NT2/D1 (cell line): ENCODE results near the gene LHFPL4.

Experiments
- DNase-seq: peaks from one replicate; pipeline ENCODE4 v3.0.0-alpha.2; 2011; ENCODE audit warnings: low read depth, low spot score
- H3K27me3 ChIP-seq: 2 replicates; pipeline ENCODE4 v1.6.0; 2011; ENCODE audit warnings: mild to moderate bottlenecking; ENCODE audit not compliant: insufficient read length, insufficient read depth
- H3K36me3 ChIP-seq: 2 replicates; pipeline ENCODE4 v1.6.1; 2011; ENCODE audit warnings: mild to moderate bottlenecking, low read length, mixed read lengths; ENCODE audit not compliant: insufficient read depth, insufficient read length
- H3K4me1 ChIP-seq: 2 replicates; pipeline ENCODE4 v1.5.1; 2011; ENCODE audit not compliant: insufficient read depth, insufficient read length
- H3K4me3 ChIP-seq: 2 replicates; pipeline ENCODE4 v1.5.1; 2011; ENCODE audit warnings: low read depth; ENCODE audit not compliant: insufficient read length
- H3K9ac ChIP-seq: 2 replicates; pipeline ENCODE4 v1.6.0; 2011; ENCODE audit warnings: low read depth; ENCODE audit not compliant: insufficient read length
- H3K9me3 ChIP-seq: 2 replicates; pipeline ENCODE4 v1.5.1; 2011; ENCODE audit warnings: mild to moderate bottlenecking, low read length; ENCODE audit not compliant: insufficient read depth
- SUZ12 ChIP-seq: IDR thresholded peaks from 2 replicates; pipeline ENCODE4 v1.6.1; 2011; ENCODE audit not compliant: insufficient read length, insufficient read depth; ENCODE audit errors: extremely low read depth
- YY1 ChIP-seq: IDR thresholded peaks from 2 replicates; pipeline ENCODE4 v1.6.1; 2011; ENCODE audit not compliant: insufficient read length, insufficient read depth
- ZNF274 ChIP-seq: IDR thresholded peaks from 2 replicates; pipeline ENCODE4 v1.6.1; 2011; ENCODE audit warnings: mild to moderate bottlenecking, low read depth, low read length

Gene LHFPL4

GRCh38 chr3:9473496-9474065, 80.0 kb downstream of the LHFPL4 start:
- Histone ChIP-seq H3K4me3 (no peak overlapping the region), H3K27me3 (no peaks in the 10 kb centered on the region), H3K36me3 (peaks cover 98% of the 10 kb centered on the region), H3K9me3 (no peaks in the 10 kb centered on the region), H3K4me1 (no peaks in the 10 kb centered on the region), H3K9ac (no peak overlapping the region)
- no peak for TF ChIP-seq ZNF274
- TF ChIP-seq SUZ12: no peak
- no peak for TF ChIP-seq YY1
- DNase-seq: no peak

GRCh38 chr3:9469986-9470385, 83.6 kb downstream of the LHFPL4 start:
- TF ChIP-seq ZNF274 (no peak), SUZ12 (no peak), YY1 (no peak)
- Histone ChIP-seq H3K9ac (no peak overlapping the region), H3K4me1 (no peaks in the 10 kb centered on the region), H3K27me3 (no peaks in the 10 kb centered on the region), H3K4me3 (no peak overlapping the region), H3K9me3 (no peaks in the 10 kb centered on the region), H3K36me3 (peaks cover 98% of the 10 kb centered on the region)
- no peak for DNase-seq

GRCh38 chr3:9468460-9468859, 85.2 kb downstream of the LHFPL4 start:
- no peak for DNase-seq
- no peaks in the 10 kb centered on the region for H3K4me1 ChIP-seq
- no peak overlapping the region for H3K9ac ChIP-seq
- TF ChIP-seq ZNF274 (no peak), SUZ12 (no peak), YY1 (no peak)
- no peaks in the 10 kb centered on the region for H3K9me3 ChIP-seq
- H3K27me3 ChIP-seq: no peaks in the 10 kb centered on the region
- no peak overlapping the region for H3K4me3 ChIP-seq
- peaks cover 98% of the 10 kb centered on the region for H3K36me3 ChIP-seq

GRCh38 chr3:9467451-9467850, 86.2 kb downstream of the LHFPL4 start:
- Histone ChIP-seq H3K27me3 (no peaks in the 10 kb centered on the region), H3K9me3 (no peaks in the 10 kb centered on the region), H3K9ac (no peak overlapping the region), H3K4me1 (no peaks in the 10 kb centered on the region), H3K36me3 (peaks cover 97% of the 10 kb centered on the region), H3K4me3 (no peak overlapping the region)
- TF ChIP-seq ZNF274 (no peak), SUZ12 (no peak), YY1 (no peak)
- no peak for DNase-seq

GRCh38 chr3:9455596-9456131, 98.0 kb downstream of the LHFPL4 start:
- no peaks in the 10 kb centered on the region for H3K9me3 ChIP-seq
- H3K36me3 ChIP-seq: peaks cover 85% of the 10 kb centered on the region
- no peak for DNase-seq
- H3K9ac ChIP-seq: no peak overlapping the region
- no peaks in the 10 kb centered on the region for H3K27me3 ChIP-seq
- no peak overlapping the region for H3K4me3 ChIP-seq
- H3K4me1 ChIP-seq: no peaks in the 10 kb centered on the region
- TF ChIP-seq YY1: no peak
- TF ChIP-seq ZNF274: no peak
- TF ChIP-seq SUZ12: no peak

GRCh38 chr3:9452417-9452816, 101.2 kb downstream of the LHFPL4 start:
- H3K9me3 ChIP-seq: no peaks in the 10 kb centered on the region
- no peaks in the 10 kb centered on the region for H3K4me1 ChIP-seq
- no peak for DNase-seq
- no peak overlapping the region for H3K9ac ChIP-seq
- no peak for TF ChIP-seq SUZ12
- TF ChIP-seq YY1: no peak
- no peak for TF ChIP-seq ZNF274
- no peaks in the 10 kb centered on the region for H3K27me3 ChIP-seq
- peaks cover 88% of the 10 kb centered on the region for H3K36me3 ChIP-seq
- H3K4me3 ChIP-seq: no peak overlapping the region

GRCh38 chr3:9450991-9451390, 102.6 kb downstream of the LHFPL4 start:
- Histone ChIP-seq H3K36me3 (peaks cover 93% of the 10 kb centered on the region), H3K27me3 (no peaks in the 10 kb centered on the region)
- TF ChIP-seq YY1 (no peak), SUZ12 (no peak), ZNF274 (no peak)

More at GRCh38 chr3:9450991-9451390, 102.6 kb downstream of the LHFPL4 start:
- no peak overlapping the region for H3K9ac ChIP-seq
- H3K9me3 ChIP-seq: no peaks in the 10 kb centered on the region
- no peaks in the 10 kb centered on the region for H3K4me1 ChIP-seq
- no peak overlapping the region for H3K4me3 ChIP-seq
- DNase-seq: no peak
